Vagina (tissue), 2 donors: ENCODE measurements around the gene UBE2E3. TPM values are rescaled to one million over a fixed set of nuclear protein-coding genes. Genes with fewer than 3 reads are reported as not detected.

Source experiments
- DNase-seq, 2 donors: peaks; one replicate each; pipeline ENCODE4 v3.0.0-alpha.2; 2017; ENCODE audit errors: extremely low spot score in 2 of 2
- H3K27ac ChIP-seq: fragments of 200-600 bp; sonication (generic); one replicate; pipeline ENCODE4 v1.5.1; 2019
- H3K27me3 ChIP-seq: fragments of 200-600 bp; sonication (generic); one replicate; pipeline ENCODE4 v1.5.1; 2019
- H3K36me3 ChIP-seq, 2 donors: fragments of 200-600 bp; sonication (generic); one replicate each; pipeline ENCODE4 v1.5.1; 2017 to 2019
- H3K4me1 ChIP-seq: fragments of 200-600 bp; sonication (generic); one replicate; pipeline ENCODE4 v1.5.1; 2019
- H3K4me3 ChIP-seq, 2 donors: fragments of 200-600 bp; sonication (generic); 1 replicate in 1 of 2; 2 replicates in 1 of 2; pipeline ENCODE4 v1.5.1; 2016 to 2019
- H3K9me3 ChIP-seq: fragments of 200-600 bp; sonication (generic); one replicate; pipeline ENCODE4 v1.5.1; 2019
- POLR2A ChIP-seq, 2 donors: fragments of 450-650 bp; IDR thresholded peaks; one replicate each; pipeline ENCODE4 v1.6.1; 2017; ENCODE audit warnings: antibody characterized with exemption in 2 of 2, mild to moderate bottlenecking in 2 of 2, moderate library complexity in 2 of 2
- POLR2AphosphoS5 ChIP-seq, 2 donors: sonication (generic); formaldehyde crosslinking; IDR thresholded peaks; one replicate each; pipeline ENCODE4 v1.9.0; 2017; ENCODE audit warnings: antibody characterized with exemption in 2 of 2, mild to moderate bottlenecking in 2 of 2, low read depth in 1 of 2; ENCODE audit not compliant: insufficient read depth in 1 of 2
- intact Hi-C: fragments of 100-400 bp; cut with DNase I; formaldehyde crosslinking; loops from one replicate; pipeline ENCODE4 v1.15.1; 2023
- total RNA-seq: library from RNA; depleted of rRNA; stranded (reverse); fragments of >200 nt; gene quantifications from one replicate; pipeline ENCODE4 v1.2.3, GENCODE V29; 2016
- TF ChIP-seq, protein P1 (sequence below), 3 experiments: fragments of 450-650 bp in 2 of 3; fragments of 200-600 bp in 1 of 3; sonication (generic) in 1 of 3; IDR thresholded peaks; one replicate each; pipeline ENCODE4 v1.5.1; 2017 to 2019; ENCODE audit warnings: antibody characterized with exemption in 3 of 3, mild to moderate bottlenecking in 2 of 3, moderate library complexity in 2 of 3

UBE2E3 gene
- total RNA-seq, 1 donor from 2014 or later = 59.9 TPM

DNA sequence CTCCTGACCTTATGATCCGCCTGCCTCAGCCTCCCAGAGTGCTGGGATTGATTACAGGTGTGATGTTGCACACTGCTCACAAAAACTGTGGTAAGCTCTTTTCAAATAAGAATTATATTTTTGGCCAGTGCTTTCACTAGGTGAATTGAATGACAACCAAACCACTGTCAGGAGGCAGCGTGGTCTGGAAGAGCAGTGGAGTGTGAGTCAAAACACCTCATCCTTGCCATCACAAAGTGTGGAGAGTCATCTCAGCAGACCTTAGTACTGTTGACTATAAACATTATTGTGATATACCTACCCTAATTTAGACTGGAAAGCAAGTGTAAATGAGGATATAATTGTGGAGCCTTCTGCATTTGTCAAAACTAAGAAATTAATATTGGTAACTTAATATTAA, 61.3 kb downstream of the UBE2E3 start:
- no peaks in the 10 kb centered on the region for H3K9me3 ChIP-seq
- intact Hi-C loops = no loop called here
- no peak overlapping the region for H3K4me3 ChIP-seq
- no peak overlapping the region for H3K27ac ChIP-seq
- TF ChIP-seq POLR2AphosphoS5 (IDR thresholded peaks at IDR 0.05; ENCODE audit: insufficient read depth in 1 of 2, low read depth in 1 of 2) (no peak), POLR2A (IDR thresholded peaks at IDR 0.05) (no peak)
- TF ChIP-seq, protein P1, sequence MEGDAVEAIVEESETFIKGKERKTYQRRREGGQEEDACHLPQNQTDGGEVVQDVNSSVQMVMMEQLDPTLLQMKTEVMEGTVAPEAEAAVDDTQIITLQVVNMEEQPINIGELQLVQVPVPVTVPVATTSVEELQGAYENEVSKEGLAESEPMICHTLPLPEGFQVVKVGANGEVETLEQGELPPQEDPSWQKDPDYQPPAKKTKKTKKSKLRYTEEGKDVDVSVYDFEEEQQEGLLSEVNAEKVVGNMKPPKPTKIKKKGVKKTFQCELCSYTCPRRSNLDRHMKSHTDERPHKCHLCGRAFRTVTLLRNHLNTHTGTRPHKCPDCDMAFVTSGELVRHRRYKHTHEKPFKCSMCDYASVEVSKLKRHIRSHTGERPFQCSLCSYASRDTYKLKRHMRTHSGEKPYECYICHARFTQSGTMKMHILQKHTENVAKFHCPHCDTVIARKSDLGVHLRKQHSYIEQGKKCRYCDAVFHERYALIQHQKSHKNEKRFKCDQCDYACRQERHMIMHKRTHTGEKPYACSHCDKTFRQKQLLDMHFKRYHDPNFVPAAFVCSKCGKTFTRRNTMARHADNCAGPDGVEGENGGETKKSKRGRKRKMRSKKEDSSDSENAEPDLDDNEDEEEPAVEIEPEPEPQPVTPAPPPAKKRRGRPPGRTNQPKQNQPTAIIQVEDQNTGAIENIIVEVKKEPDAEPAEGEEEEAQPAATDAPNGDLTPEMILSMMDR (IDR thresholded peaks at IDR 0.05) = no peak
- no peaks in the 10 kb centered on the region for H3K36me3 ChIP-seq
- H3K27me3 ChIP-seq = no peaks in the 10 kb centered on the region
- no peak for DNase-seq
- H3K4me1 ChIP-seq = peaks cover 4% of the 10 kb centered on the region

DNA sequence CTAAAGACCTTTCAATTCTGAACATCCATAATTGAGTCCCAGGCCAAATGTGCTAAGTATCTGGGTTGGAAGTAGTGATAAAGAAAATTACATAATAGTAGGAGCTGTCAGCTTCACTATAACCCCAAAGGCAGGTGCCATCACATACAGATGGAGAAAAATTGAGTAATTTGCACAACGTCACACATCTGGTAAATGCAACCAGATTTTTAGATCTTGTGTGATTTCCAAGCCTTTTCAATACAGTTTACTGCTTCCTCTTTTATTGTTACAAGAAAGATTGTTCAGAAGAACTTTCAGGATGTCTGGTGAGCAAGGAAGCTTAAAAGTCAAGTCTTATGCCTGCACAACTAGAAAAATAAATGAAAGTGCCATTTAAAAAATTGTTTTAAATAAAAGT, 62.3 kb downstream of the UBE2E3 start:
- DNase-seq = no peak
- H3K27me3 ChIP-seq = no peaks in the 10 kb centered on the region
- no peak for TF ChIP-seq POLR2A (IDR thresholded peaks at IDR 0.05)
- no peak for TF ChIP-seq POLR2AphosphoS5 (IDR thresholded peaks at IDR 0.05; ENCODE audit: insufficient read depth in 1 of 2, low read depth in 1 of 2)
- TF ChIP-seq, protein P1 (IDR thresholded peaks at IDR 0.05) = no peak
- no peaks in the 10 kb centered on the region for H3K9me3 ChIP-seq
- H3K27ac ChIP-seq = no peak overlapping the region
- no peaks in the 10 kb centered on the region for H3K36me3 ChIP-seq
- H3K4me3 ChIP-seq = no peak overlapping the region
- intact Hi-C loops = no loop called here
- peaks cover 4% of the 10 kb centered on the region for H3K4me1 ChIP-seq

DNA sequence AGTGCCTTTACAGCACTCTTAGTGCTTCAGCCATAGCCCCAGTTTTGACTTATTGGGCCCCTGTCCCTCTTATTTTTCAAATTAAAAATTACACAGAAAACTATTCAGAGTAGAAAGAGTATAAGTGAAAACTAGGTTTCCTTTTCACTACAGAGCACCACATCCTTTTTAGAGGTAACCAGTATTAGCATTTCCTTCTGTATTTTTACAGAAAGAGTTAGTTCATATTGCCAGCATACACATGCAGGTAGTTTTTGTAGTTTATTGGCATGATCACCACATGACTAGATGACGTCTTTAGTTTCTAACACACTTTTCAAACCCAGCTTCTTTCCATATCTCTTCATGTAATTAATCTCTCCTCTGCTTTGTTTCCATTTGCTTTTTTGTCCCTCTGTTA, 66.4 kb downstream of the UBE2E3 start:
- intact Hi-C loops = no loop called here
- Histone ChIP-seq H3K4me1 (no peaks in the 10 kb centered on the region), H3K4me3 (no peak overlapping the region), H3K36me3 (no peaks in the 10 kb centered on the region), H3K27ac (no peak overlapping the region), H3K9me3 (no peaks in the 10 kb centered on the region), H3K27me3 (no peaks in the 10 kb centered on the region)
- TF ChIP-seq POLR2AphosphoS5 (IDR thresholded peaks at IDR 0.05; ENCODE audit: insufficient read depth in 1 of 2, low read depth in 1 of 2) = no peak
- no peak for TF ChIP-seq POLR2A (IDR thresholded peaks at IDR 0.05)
- TF ChIP-seq, protein P1 (IDR thresholded peaks at IDR 0.05) = no peak
- DNase-seq = no peak

DNA sequence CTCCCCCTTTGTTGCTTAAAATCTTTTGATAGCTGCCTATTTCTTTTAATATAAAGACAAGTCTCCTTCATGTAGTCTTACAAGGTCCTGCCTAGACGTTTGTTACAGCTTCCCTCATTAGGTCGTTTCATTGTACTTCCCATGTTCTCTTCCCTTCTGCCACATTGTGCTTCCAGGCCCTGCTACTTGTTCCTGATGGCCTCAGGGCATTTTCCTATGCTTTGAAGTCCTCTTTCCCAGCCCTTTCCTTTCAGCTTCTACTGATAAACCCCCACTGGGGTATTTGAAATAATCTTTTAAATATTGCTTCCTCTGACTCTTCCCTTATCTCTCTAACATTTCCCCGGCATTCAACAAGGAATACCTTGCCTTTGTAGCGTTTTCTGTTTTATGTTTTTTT, 67.4 kb downstream of the UBE2E3 start:
- H3K9me3 ChIP-seq = no peaks in the 10 kb centered on the region
- H3K27me3 ChIP-seq = no peaks in the 10 kb centered on the region
- H3K4me3 ChIP-seq = no peak overlapping the region
- intact Hi-C loops = no loop called here
- H3K36me3 ChIP-seq = no peaks in the 10 kb centered on the region
- TF ChIP-seq POLR2AphosphoS5 (IDR thresholded peaks at IDR 0.05; ENCODE audit: insufficient read depth in 1 of 2, low read depth in 1 of 2) = no peak
- TF ChIP-seq, protein P1 (IDR thresholded peaks at IDR 0.05) = no peak
- no peak for TF ChIP-seq POLR2A (IDR thresholded peaks at IDR 0.05)
- no peak overlapping the region for H3K27ac ChIP-seq
- H3K4me1 ChIP-seq = peaks cover 8% of the 10 kb centered on the region
- DNase-seq = no peak

DNA sequence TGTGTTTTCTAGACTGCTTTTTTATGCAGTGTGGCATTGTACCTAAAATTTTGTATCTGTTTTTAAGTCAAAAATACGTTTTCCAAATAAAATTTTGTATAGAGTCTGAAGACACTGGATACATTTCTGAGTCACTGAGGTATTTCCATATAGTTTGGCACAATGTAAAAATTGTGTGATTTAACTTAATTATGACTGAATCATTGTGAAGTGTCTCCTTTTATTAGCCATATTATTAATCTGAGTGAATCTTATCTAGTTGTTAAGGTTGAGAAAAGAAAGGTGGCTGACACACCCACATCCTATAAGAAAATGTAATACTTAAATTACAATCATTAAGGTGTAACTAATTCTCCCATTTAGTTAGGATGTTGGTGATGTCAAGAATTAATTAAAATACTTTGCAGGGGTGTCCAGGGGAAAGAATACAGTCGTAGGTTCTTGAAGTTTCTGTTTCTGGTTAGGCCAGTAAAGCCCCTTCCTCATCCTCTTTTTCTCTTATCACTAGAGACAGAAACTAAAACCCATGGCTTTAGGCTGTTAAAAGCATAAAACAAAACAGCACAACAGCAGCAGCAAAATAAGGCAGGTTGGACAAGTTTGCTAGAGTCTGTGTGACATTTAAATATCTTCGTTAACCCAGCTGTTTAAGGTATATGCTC, 71.6 kb downstream of the UBE2E3 start:
- Histone ChIP-seq H3K27ac (no peak overlapping the region), H3K9me3 (no peaks in the 10 kb centered on the region), H3K27me3 (no peaks in the 10 kb centered on the region), H3K4me3 (no peak overlapping the region), H3K36me3 (no peaks in the 10 kb centered on the region), H3K4me1 (peaks cover 11% of the 10 kb centered on the region)
- intact Hi-C loops = no loop called here
- TF ChIP-seq POLR2A (IDR thresholded peaks at IDR 0.05) (no peak), POLR2AphosphoS5 (IDR thresholded peaks at IDR 0.05; ENCODE audit: insufficient read depth in 1 of 2, low read depth in 1 of 2) (no peak)
- TF ChIP-seq, protein P1 (IDR thresholded peaks at IDR 0.05) = no peak
- DNase-seq = no peak
